Stimulated activated memory B cell treated with anti-CD40 and anti-IgM and Interleukin-4, amounts not matched to agents 10 μg/mL and 1 μg/mL and 100 μg/mL, for 72 hours (primary cell): ENCODE results near the gene PHACTR1.
A peak's percentile ranks its signal among the peaks of the same experiment; 100 is the strongest.

Experiments
- ATAC-seq: fragments of 150-1000 bp; cut with Tn5 transposase; 2 replicates; pipeline ENCODE4 v1.10.0; 2021
- H3K27ac Mint-ChIP-seq: one replicate; pipeline ENCODE4 v1.8.0; 2022; ENCODE audit warnings: mild to moderate bottlenecking, mixed read lengths
- H3K27me3 Mint-ChIP-seq: one replicate; pipeline ENCODE4 v1.8.0; 2022; ENCODE audit warnings: mixed read lengths
- H3K36me3 Mint-ChIP-seq: one replicate; pipeline ENCODE4 v1.8.0; 2022; ENCODE audit warnings: mixed read lengths
- H3K4me1 Mint-ChIP-seq: one replicate; pipeline ENCODE4 v1.8.0; 2022; ENCODE audit warnings: mixed read lengths
- H3K4me3 Mint-ChIP-seq: one replicate; pipeline ENCODE4 v1.8.0; 2022; ENCODE audit warnings: mild to moderate bottlenecking, moderate library complexity, mixed read lengths
- H3K9me3 Mint-ChIP-seq: one replicate; pipeline ENCODE4 v1.8.0; 2022; ENCODE audit warnings: mixed read lengths

The PHACTR1 gene

GRCh38 chr6:13081189-13081563 is 364.6 kb downstream of the PHACTR1 start:
- ATAC-seq: no peak
- peaks cover 22% of the 10 kb centered on the region for H3K27me3 Mint-ChIP-seq
- H3K4me3 Mint-ChIP-seq: no peak overlapping the region
- H3K4me1 Mint-ChIP-seq: no peaks in the 10 kb centered on the region
- H3K9me3 Mint-ChIP-seq: peaks cover 2% of the 10 kb centered on the region
- H3K27ac Mint-ChIP-seq: no peak overlapping the region
- no peaks in the 10 kb centered on the region for H3K36me3 Mint-ChIP-seq

GRCh38 chr6:13089296-13089994 is 372.9 kb downstream of the PHACTR1 start:
- no peak overlapping the region for H3K27ac Mint-ChIP-seq
- H3K9me3 Mint-ChIP-seq: no peaks in the 10 kb centered on the region
- no peaks in the 10 kb centered on the region for H3K27me3 Mint-ChIP-seq
- H3K4me1 Mint-ChIP-seq: no peaks in the 10 kb centered on the region
- H3K36me3 Mint-ChIP-seq: no peaks in the 10 kb centered on the region
- H3K4me3 Mint-ChIP-seq: no peak overlapping the region
- ATAC-seq: no peak

- Mint-ChIP-seq H3K36me3 (no peaks in the 10 kb centered on the region), H3K27ac (no peak overlapping the region), H3K9me3 (no peaks in the 10 kb centered on the region), H3K4me1 (no peaks in the 10 kb centered on the region), H3K27me3 (no peaks in the 10 kb centered on the region), H3K4me3 (no peak overlapping the region)
- no peak for ATAC-seq
These were observed 374.6 kb downstream of the PHACTR1 start for GRCh38 chr6:13091192-13091591.

GRCh38 chr6:13094781-13095425 is 378.3 kb downstream of the PHACTR1 start:
- H3K9me3 Mint-ChIP-seq: no peaks in the 10 kb centered on the region

GRCh38 chr6:13096084-13096483 is 379.5 kb downstream of the PHACTR1 start:
- H3K4me3 Mint-ChIP-seq: no peak overlapping the region
- no peaks in the 10 kb centered on the region for H3K9me3 Mint-ChIP-seq
- no peaks in the 10 kb centered on the region for H3K36me3 Mint-ChIP-seq
- peaks cover 7% of the 10 kb centered on the region for H3K27me3 Mint-ChIP-seq
- no peak for ATAC-seq
- no peaks in the 10 kb centered on the region for H3K4me1 Mint-ChIP-seq
- H3K27ac Mint-ChIP-seq: no peak overlapping the region

More at GRCh38 chr6:13094781-13095425, 378.3 kb downstream of the PHACTR1 start:
- Mint-ChIP-seq H3K27ac (no peak overlapping the region), H3K4me3 (no peak overlapping the region), H3K36me3 (no peaks in the 10 kb centered on the region), H3K27me3 (no peaks in the 10 kb centered on the region), H3K4me1 (no peaks in the 10 kb centered on the region)
- ATAC-seq: no peak

- Mint-ChIP-seq H3K9me3 (no peaks in the 10 kb centered on the region), H3K4me3 (no peak overlapping the region), H3K36me3 (no peaks in the 10 kb centered on the region), H3K27me3 (peaks cover 13% of the 10 kb centered on the region), H3K4me1 (no peaks in the 10 kb centered on the region), H3K27ac (no peak overlapping the region)
- no peak for ATAC-seq
These were observed 380.9 kb downstream of the PHACTR1 start for GRCh38 chr6:13097454-13097853.

- H3K27me3 Mint-ChIP-seq: peaks cover 13% of the 10 kb centered on the region
- ATAC-seq: no peak
- H3K9me3 Mint-ChIP-seq: no peaks in the 10 kb centered on the region
- H3K4me1 Mint-ChIP-seq: no peaks in the 10 kb centered on the region
- no peak overlapping the region for H3K27ac Mint-ChIP-seq
- no peak overlapping the region for H3K4me3 Mint-ChIP-seq
- H3K36me3 Mint-ChIP-seq: no peaks in the 10 kb centered on the region
These were observed 381.4 kb downstream of the PHACTR1 start for GRCh38 chr6:13098006-13098405.

- H3K27me3 Mint-ChIP-seq: peaks cover 13% of the 10 kb centered on the region
- peak; percentile 76 for ATAC-seq
- H3K4me1 Mint-ChIP-seq: no peaks in the 10 kb centered on the region
- no peak overlapping the region for H3K4me3 Mint-ChIP-seq
- no peak overlapping the region for H3K27ac Mint-ChIP-seq
- no peaks in the 10 kb centered on the region for H3K36me3 Mint-ChIP-seq
- H3K9me3 Mint-ChIP-seq: no peaks in the 10 kb centered on the region
These were observed 382.4 kb downstream of the PHACTR1 start for GRCh38 chr6:13098793-13099570.

- H3K27me3 Mint-ChIP-seq: peaks cover 13% of the 10 kb centered on the region
- no peak overlapping the region for H3K4me3 Mint-ChIP-seq
- no peaks in the 10 kb centered on the region for H3K4me1 Mint-ChIP-seq
- no peaks in the 10 kb centered on the region for H3K9me3 Mint-ChIP-seq
- no peak for ATAC-seq
- H3K27ac Mint-ChIP-seq: no peak overlapping the region
- no peaks in the 10 kb centered on the region for H3K36me3 Mint-ChIP-seq
These were observed 383.2 kb downstream of the PHACTR1 start for GRCh38 chr6:13099771-13100170.

- H3K36me3 Mint-ChIP-seq: no peaks in the 10 kb centered on the region
- peaks cover 13% of the 10 kb centered on the region for H3K27me3 Mint-ChIP-seq
- H3K4me3 Mint-ChIP-seq: no peak overlapping the region
- ATAC-seq: no peak
- no peaks in the 10 kb centered on the region for H3K9me3 Mint-ChIP-seq
- H3K27ac Mint-ChIP-seq: no peak overlapping the region
- no peaks in the 10 kb centered on the region for H3K4me1 Mint-ChIP-seq
These were observed 384.8 kb downstream of the PHACTR1 start for GRCh38 chr6:13101409-13101808.

- Mint-ChIP-seq H3K9me3 (no peaks in the 10 kb centered on the region), H3K36me3 (no peaks in the 10 kb centered on the region), H3K27ac (no peak overlapping the region), H3K4me1 (no peaks in the 10 kb centered on the region), H3K27me3 (peaks cover 13% of the 10 kb centered on the region), H3K4me3 (no peak overlapping the region)
- no peak for ATAC-seq
These were observed 385.4 kb downstream of the PHACTR1 start for GRCh38 chr6:13101985-13102384.

GRCh38 chr6:13103169-13103568 is 386.6 kb downstream of the PHACTR1 start:
- Mint-ChIP-seq H3K4me1 (no peaks in the 10 kb centered on the region), H3K9me3 (no peaks in the 10 kb centered on the region), H3K4me3 (no peak overlapping the region), H3K36me3 (no peaks in the 10 kb centered on the region), H3K27ac (no peak overlapping the region), H3K27me3 (peaks cover 13% of the 10 kb centered on the region)
- no peak for ATAC-seq

GRCh38 chr6:13105139-13105538 is 388.6 kb downstream of the PHACTR1 start:
- no peaks in the 10 kb centered on the region for H3K36me3 Mint-ChIP-seq
- H3K27ac Mint-ChIP-seq: no peak overlapping the region
- H3K4me3 Mint-ChIP-seq: no peak overlapping the region
- H3K4me1 Mint-ChIP-seq: no peaks in the 10 kb centered on the region
- H3K9me3 Mint-ChIP-seq: peaks cover 6% of the 10 kb centered on the region
- ATAC-seq: no peak
- H3K27me3 Mint-ChIP-seq: peaks cover 19% of the 10 kb centered on the region

GRCh38 chr6:13112921-13113320 is 396.4 kb downstream of the PHACTR1 start:
- H3K4me1 Mint-ChIP-seq: peaks cover 7% of the 10 kb centered on the region
- H3K27ac Mint-ChIP-seq: no peak overlapping the region
- peaks cover 16% of the 10 kb centered on the region for H3K9me3 Mint-ChIP-seq
- ATAC-seq: no peak
- peaks cover 60% of the 10 kb centered on the region for H3K27me3 Mint-ChIP-seq
- H3K4me3 Mint-ChIP-seq: no peak overlapping the region
- peaks cover 7% of the 10 kb centered on the region for H3K36me3 Mint-ChIP-seq

GRCh38 chr6:13113376-13113775 is 396.8 kb downstream of the PHACTR1 start:
- H3K9me3 Mint-ChIP-seq: peaks cover 16% of the 10 kb centered on the region
- H3K27ac Mint-ChIP-seq: no peak overlapping the region
- no peak overlapping the region for H3K4me3 Mint-ChIP-seq
- H3K4me1 Mint-ChIP-seq: peaks cover 7% of the 10 kb centered on the region
- ATAC-seq: no peak
- H3K36me3 Mint-ChIP-seq: peaks cover 7% of the 10 kb centered on the region
- peaks cover 60% of the 10 kb centered on the region for H3K27me3 Mint-ChIP-seq
